ENCODE data around the gene MYO9A.

MYO9A gene

GRCh38 chr15:72127724-72128322 is 9.9 kb upstream of the MYO9A start:
- no peaks in the 10 kb centered on the region for H3K27me3 ChIP-seq (ENCODE audit: insufficient read depth, poor library complexity, severe bottlenecking)
- no peak overlapping the region for H3K4me3 ChIP-seq (replicated peaks; ENCODE audit: insufficient read depth, low read length)
- DNase-seq (ENCODE audit: low read depth in 1 of 2, low spot score in 1 of 2): no peak
- no peak overlapping the region for H3K27ac ChIP-seq (replicated peaks)
- TF ChIP-seq CTCF (IDR thresholded peaks at IDR 0.05; ENCODE audit: insufficient read depth, low read length) (no peak), POLR2AphosphoS5 (IDR thresholded peaks at IDR 0.05; ENCODE audit: low read depth) (no peak), SPI1 (IDR thresholded peaks at IDR 0.05; ENCODE audit: borderline replicate concordance, low read depth) (no peak), REST (IDR thresholded peaks at IDR 0.05; ENCODE audit: insufficient replicate concordance, low read depth) (no peak), GABPA (IDR thresholded peaks at IDR 0.05; ENCODE audit: low read depth) (no peak)

- Histone ChIP-seq H3K27me3 (ENCODE audit: insufficient read depth, poor library complexity, severe bottlenecking) (no peaks in the 10 kb centered on the region), H3K27ac (replicated peaks) (no peak overlapping the region), H3K4me3 (replicated peaks; ENCODE audit: insufficient read depth, low read length) (no peak overlapping the region)
- no peak for TF ChIP-seq POLR2AphosphoS5 (IDR thresholded peaks at IDR 0.05; ENCODE audit: low read depth)
- no peak for TF ChIP-seq GABPA (IDR thresholded peaks at IDR 0.05; ENCODE audit: low read depth)
- TF ChIP-seq SPI1 (IDR thresholded peaks at IDR 0.05; ENCODE audit: borderline replicate concordance, low read depth): no peak
- TF ChIP-seq CTCF (IDR thresholded peaks at IDR 0.05; ENCODE audit: insufficient read depth, low read length): no peak
- TF ChIP-seq REST (IDR thresholded peaks at IDR 0.05; ENCODE audit: insufficient replicate concordance, low read depth): no peak
- DNase-seq (ENCODE audit: low read depth in 1 of 2, low spot score in 1 of 2): no peak
These were observed 6.3 kb upstream of the MYO9A start for GRCh38 chr15:72124218-72124617.

- Histone ChIP-seq H3K27me3 (ENCODE audit: insufficient read depth, poor library complexity, severe bottlenecking) (no peaks in the 10 kb centered on the region), H3K4me3 (replicated peaks; ENCODE audit: insufficient read depth, low read length) (peak overlapping the region; percentile 76), H3K27ac (replicated peaks) (peak overlapping the region; percentile 77)
- peak in 1 of 2 experiments; percentile 36 for DNase-seq (ENCODE audit: low read depth in 1 of 2, low spot score in 1 of 2)
- no peak for TF ChIP-seq GABPA (IDR thresholded peaks at IDR 0.05; ENCODE audit: low read depth)
- TF ChIP-seq SPI1 (IDR thresholded peaks at IDR 0.05; ENCODE audit: borderline replicate concordance, low read depth): no peak
- no peak for TF ChIP-seq POLR2AphosphoS5 (IDR thresholded peaks at IDR 0.05; ENCODE audit: low read depth)
- TF ChIP-seq CTCF (IDR thresholded peaks at IDR 0.05; ENCODE audit: insufficient read depth, low read length): no peak
- no peak for TF ChIP-seq REST (IDR thresholded peaks at IDR 0.05; ENCODE audit: insufficient replicate concordance, low read depth)
These were observed 399 bp downstream of the MYO9A start for GRCh38 chr15:72117486-72118016.
